ENCODE data around the gene KRT83.

- TF ChIP-seq EZH2 (IDR thresholded peaks at IDR 0.05; ENCODE audit: low read length, missing control alignments) (no peak), CTCF (conservative IDR thresholded peaks at IDR 0.05 in 1 of 2, IDR thresholded peaks at IDR 0.05 in 1 of 2; ENCODE audit: low read depth in 1 of 2, low read length in 2 of 2) (peak; percentile 96)
These were observed 6.0 kb upstream of the KRT83 start for GRCh38 chr12:52327052-52327829.

Data from fibroblast of lung (primary cell).